Prostate gland (tissue), 2 donors: ENCODE results near the gene ADIRF.

Experiments used
- POLR2A ChIP-seq: fragments of 450-650 bp; IDR thresholded peaks from one replicate; pipeline ENCODE4 v1.6.1; 2016; ENCODE audit warnings: antibody characterized with exemption, mild to moderate bottlenecking
- TF ChIP-seq, protein P1 (sequence below), 4 experiments: fragments of 200-600 bp in 2 of 4; fragments of 450-650 bp in 2 of 4; sonication (generic) in 2 of 4; IDR thresholded peaks; 1 replicate in 3 of 4; 2 replicates in 1 of 4; pipeline ENCODE4 v1.5.1; 2016 to 2019; ENCODE audit warnings: antibody characterized with exemption in 4 of 4, mild to moderate bottlenecking in 2 of 4, moderate library complexity in 2 of 4

DNA sequence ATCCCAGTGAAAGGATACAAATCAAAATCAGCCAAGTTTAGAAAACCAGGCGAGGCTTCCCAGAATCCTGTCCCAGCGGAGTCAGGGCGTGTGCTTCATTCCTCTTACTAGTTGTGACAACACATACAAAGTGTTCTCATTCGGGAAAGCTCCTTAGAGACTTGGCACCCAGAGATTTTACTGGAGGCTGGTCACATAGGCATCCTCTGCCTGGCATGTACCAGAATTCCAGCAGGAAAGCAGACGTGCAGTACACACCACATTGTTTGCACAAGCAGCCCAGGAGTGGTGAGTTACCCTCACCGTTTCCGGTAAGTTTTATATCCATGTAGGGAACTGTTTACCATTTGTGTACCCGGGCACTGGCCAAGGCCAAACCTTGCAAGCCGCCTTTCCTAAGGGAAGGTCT, 45.7 kb upstream of the ADIRF start:
- TF ChIP-seq POLR2A = no peak
- TF ChIP-seq, protein P1, sequence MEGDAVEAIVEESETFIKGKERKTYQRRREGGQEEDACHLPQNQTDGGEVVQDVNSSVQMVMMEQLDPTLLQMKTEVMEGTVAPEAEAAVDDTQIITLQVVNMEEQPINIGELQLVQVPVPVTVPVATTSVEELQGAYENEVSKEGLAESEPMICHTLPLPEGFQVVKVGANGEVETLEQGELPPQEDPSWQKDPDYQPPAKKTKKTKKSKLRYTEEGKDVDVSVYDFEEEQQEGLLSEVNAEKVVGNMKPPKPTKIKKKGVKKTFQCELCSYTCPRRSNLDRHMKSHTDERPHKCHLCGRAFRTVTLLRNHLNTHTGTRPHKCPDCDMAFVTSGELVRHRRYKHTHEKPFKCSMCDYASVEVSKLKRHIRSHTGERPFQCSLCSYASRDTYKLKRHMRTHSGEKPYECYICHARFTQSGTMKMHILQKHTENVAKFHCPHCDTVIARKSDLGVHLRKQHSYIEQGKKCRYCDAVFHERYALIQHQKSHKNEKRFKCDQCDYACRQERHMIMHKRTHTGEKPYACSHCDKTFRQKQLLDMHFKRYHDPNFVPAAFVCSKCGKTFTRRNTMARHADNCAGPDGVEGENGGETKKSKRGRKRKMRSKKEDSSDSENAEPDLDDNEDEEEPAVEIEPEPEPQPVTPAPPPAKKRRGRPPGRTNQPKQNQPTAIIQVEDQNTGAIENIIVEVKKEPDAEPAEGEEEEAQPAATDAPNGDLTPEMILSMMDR (IDR thresholded peaks at IDR 0.05) = no peak
